ENCODE data around the gene ARSJ. TPM values are rescaled to one million over a fixed set of nuclear protein-coding genes. Genes with fewer than 3 reads are reported as not detected.

The ARSJ gene
- 32.1 and 36.2 TPM in 2 replicates for total RNA-seq

DNA sequence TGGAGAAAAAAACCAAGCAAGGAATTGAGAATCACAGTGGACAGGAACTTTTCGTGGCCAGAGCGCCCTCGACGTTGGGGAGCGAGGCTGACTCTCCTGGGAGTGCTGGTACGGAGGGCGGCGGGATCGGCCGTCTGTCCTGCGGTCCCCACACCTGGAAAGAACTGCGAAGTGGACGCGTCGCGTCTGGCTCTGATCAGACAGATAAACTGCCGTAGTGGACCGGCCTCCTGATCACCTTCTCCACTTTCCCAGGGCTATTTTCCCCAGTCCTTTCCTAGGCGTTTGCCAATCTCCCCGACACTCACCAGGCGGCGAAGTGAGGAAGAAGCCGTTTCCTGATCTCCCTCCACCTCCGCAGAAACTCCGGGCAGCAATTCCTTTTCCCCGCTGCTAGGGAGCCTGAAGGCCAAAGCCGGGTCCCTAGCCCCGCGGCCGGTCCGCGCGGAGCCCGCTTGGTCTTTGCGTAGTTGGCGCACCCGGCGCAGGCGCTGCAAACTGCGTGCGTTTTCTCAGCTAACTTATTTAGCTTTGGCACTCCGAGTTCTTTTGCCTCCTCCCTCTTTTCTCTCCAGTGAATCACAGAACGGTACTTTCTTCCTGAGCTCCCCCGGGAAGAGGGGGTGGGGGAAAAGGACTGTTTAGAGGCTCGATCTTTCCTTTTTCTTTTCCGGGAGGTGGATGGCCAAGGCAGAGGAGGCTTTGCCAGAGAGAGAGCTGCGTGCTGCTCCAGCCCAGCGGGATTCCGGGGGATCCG is at the start of gene ARSJ:
ARSJ (minus strand) TSS at position 500 of the 757 bp plus-strand sequence. CDS start 813 bp downstream, outside the sequence.

Other genes starting within 250 kb of the ARSJ start
- gene CAMK2D, start 217.9 kb downstream of the ARSJ start, total RNA-seq: 292 and 324 TPM in 2 replicates

Measured in aortic smooth muscle cell (primary cell).